ENCODE results near the gene PASD1. TPM values are rescaled to one million over a fixed set of nuclear protein-coding genes. Genes with fewer than 3 reads are reported as not detected.
A peak's percentile ranks its signal among the peaks of the same experiment; 100 is the strongest.
"Not testable (repeated sequence)": the region's sequence is repeated elsewhere in the genome, so short reads cannot be mapped to it uniquely, and the experiment has no call there.

Gene PASD1
- total and polyA plus RNA-seq, 8 donors = 0.04 to 0.20 (median 0.09) TPM; not detected in 3

DNA sequence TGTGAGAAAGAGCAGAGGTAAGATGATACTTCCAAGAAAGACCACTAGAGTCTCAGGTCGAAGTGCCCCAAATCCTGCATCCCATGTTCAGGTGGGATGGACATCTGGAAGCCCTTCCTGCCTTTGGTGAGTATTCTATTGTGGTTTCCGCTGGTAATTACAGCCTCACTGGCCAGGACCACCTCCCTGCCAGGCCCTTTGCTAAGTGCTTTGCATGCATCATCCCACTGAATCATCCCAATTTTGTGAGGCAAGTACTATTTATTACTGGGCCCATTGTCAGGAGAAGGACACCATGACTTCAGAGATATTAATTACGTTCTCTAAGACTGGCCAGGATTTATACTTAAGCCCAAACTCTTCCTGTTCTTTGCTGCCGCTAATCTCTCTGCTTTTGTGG lies 10.7 kb upstream of the PASD1 start:
- H3K36me3 ChIP-seq = no peaks in the 10 kb centered on the region
- TF ChIP-seq, protein P1, sequence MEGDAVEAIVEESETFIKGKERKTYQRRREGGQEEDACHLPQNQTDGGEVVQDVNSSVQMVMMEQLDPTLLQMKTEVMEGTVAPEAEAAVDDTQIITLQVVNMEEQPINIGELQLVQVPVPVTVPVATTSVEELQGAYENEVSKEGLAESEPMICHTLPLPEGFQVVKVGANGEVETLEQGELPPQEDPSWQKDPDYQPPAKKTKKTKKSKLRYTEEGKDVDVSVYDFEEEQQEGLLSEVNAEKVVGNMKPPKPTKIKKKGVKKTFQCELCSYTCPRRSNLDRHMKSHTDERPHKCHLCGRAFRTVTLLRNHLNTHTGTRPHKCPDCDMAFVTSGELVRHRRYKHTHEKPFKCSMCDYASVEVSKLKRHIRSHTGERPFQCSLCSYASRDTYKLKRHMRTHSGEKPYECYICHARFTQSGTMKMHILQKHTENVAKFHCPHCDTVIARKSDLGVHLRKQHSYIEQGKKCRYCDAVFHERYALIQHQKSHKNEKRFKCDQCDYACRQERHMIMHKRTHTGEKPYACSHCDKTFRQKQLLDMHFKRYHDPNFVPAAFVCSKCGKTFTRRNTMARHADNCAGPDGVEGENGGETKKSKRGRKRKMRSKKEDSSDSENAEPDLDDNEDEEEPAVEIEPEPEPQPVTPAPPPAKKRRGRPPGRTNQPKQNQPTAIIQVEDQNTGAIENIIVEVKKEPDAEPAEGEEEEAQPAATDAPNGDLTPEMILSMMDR (IDR thresholded peaks at IDR 0.05) = no peak
- DNase-seq = no peak
- no peaks in the 10 kb centered on the region for H3K4me1 ChIP-seq
- H3K27ac ChIP-seq = no peak overlapping the region
- H3K9me3 ChIP-seq = no peaks in the 10 kb centered on the region
- ATAC-seq = no peak
- no peak overlapping the region for H3K4me3 ChIP-seq
- H3K27me3 ChIP-seq = no peaks in the 10 kb centered on the region
- intact Hi-C loops (cut with DNase I) = no loop called here

DNA sequence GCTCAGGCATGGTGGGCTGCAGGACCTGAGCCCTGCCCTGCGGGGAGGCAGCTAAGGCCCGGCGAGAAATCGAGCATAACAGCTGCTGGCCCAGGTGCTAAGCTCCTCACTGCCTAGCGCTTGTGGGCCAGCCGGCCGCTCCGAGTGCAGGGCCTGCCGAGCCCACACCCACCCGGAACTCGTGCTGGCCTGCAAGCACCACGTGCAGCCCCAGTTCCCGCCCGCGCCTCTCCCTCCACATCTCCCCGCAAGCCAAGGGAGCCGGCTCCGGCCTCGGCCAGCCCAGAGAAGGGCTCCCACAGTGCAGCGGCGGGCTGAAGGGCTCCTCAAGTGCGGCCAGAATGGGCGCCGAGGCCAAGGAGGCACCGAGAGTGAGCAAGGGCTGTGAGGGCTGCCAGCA lies 8.2 kb upstream of the PASD1 start:
- ATAC-seq; H3K4me1 ChIP-seq; H3K36me3 ChIP-seq; H3K27me3 ChIP-seq; H3K27ac ChIP-seq; H3K4me3 ChIP-seq; H3K9me3 ChIP-seq; intact Hi-C loops (cut with DNase I): not testable (repeated sequence)
- DNase-seq = peak in 1 of 4 donors; percentile 39

DNA sequence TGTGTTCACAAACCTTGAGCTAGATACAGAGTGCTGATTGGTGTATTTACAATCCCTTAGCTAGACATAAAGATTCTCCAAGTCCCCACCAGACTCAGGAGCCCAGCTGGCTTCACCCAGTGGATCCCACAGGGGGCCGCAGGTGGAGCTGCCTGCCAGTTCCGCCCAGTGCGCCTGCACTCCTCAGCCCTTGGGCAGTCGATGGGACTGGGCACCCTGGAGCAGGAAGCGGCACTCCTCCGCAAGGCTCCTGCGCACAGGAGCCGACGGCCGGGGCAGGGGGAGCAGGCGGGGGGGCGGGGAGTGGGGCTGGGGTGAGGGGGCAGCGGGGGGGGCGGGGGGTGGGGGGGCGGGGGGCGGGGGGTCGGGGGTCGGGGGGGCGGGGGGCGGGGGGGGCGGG lies 990 bp upstream of the PASD1 start:
- H3K27ac ChIP-seq; H3K27me3 ChIP-seq; H3K9me3 ChIP-seq; DNase-seq; intact Hi-C loops (cut with DNase I); ATAC-seq; H3K4me1 ChIP-seq; H3K36me3 ChIP-seq; H3K4me3 ChIP-seq: not testable (repeated sequence)

DNA sequence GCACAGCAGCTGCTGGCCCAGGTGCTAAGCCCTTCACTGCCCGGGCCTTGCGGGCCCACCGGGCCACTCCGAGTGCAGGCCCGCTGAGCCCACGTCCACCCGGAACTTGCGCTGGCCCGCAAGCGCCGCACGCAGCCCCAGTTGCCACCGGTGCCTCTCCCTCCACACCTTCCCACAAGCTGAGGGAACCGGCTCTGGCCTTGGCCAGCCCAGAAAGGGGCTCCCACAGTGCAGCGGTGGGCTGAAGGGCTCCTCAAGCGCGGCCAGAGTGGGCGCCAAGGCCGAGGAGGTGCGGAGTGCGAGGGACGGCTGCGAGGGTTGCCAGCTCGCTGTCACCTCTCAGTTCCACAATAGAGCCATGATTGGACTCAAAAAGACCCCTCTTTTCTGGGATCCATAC lies 472 bp upstream of the PASD1 start:
- H3K27me3 ChIP-seq; H3K36me3 ChIP-seq; H3K4me1 ChIP-seq; H3K27ac ChIP-seq; DNase-seq; ATAC-seq; intact Hi-C loops (cut with DNase I); H3K9me3 ChIP-seq; H3K4me3 ChIP-seq: not testable (repeated sequence)

DNA sequence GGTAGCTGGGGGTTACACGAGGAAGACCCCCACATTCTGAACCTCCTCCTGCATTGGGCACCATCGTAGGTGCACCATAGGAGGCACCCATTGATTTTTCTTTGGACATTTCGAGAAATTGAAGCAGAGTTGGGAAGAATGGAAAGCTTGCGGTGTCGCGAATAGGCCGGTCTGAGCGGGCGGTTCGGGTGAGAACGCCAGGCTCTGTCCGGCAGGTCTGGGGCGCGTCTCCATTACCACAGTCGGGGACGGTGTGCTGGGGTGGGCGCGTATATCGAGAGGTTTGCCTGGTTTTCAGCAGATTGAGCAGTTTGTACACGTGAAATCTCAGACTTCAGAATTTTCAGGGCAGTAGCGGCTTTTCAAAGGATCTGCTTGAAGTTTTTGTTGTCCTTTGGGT lies 560 bp downstream of the PASD1 start:
- TF ChIP-seq, protein P1 (IDR thresholded peaks at IDR 0.05) = no peak
- H3K4me1 ChIP-seq = no peaks in the 10 kb centered on the region
- ATAC-seq (no peak), DNase-seq (no peak)
- H3K27ac ChIP-seq = no peak overlapping the region
- H3K4me3 ChIP-seq = no peak overlapping the region
- intact Hi-C loops (cut with DNase I) = no loop called here
- no peaks in the 10 kb centered on the region for H3K9me3 ChIP-seq
- H3K36me3 ChIP-seq = no peaks in the 10 kb centered on the region
- no peaks in the 10 kb centered on the region for H3K27me3 ChIP-seq

DNA sequence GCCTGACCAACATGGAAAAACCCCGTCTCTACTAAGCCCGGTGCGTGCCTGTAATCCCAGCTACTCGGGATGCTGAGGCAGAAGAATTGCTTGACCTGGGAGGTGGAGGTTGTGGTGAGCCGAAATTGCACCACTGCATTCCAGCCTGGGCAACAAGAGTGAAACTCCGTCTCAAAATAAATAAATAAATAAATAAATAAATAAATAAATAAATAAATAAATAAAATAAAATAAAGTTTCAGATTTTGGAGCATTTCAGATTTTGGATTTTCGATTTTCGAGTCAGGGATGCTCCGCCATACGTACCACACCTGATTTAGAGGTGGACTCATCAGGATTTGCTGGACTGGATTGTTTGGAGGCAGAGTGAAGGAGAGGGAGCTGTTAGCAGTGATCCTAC lies 3.4 kb downstream of the PASD1 start:
- DNase-seq; H3K9me3 ChIP-seq; H3K4me1 ChIP-seq; H3K36me3 ChIP-seq; H3K4me3 ChIP-seq; ATAC-seq; intact Hi-C loops (cut with DNase I); H3K27me3 ChIP-seq; H3K27ac ChIP-seq: not testable (repeated sequence)

DNA sequence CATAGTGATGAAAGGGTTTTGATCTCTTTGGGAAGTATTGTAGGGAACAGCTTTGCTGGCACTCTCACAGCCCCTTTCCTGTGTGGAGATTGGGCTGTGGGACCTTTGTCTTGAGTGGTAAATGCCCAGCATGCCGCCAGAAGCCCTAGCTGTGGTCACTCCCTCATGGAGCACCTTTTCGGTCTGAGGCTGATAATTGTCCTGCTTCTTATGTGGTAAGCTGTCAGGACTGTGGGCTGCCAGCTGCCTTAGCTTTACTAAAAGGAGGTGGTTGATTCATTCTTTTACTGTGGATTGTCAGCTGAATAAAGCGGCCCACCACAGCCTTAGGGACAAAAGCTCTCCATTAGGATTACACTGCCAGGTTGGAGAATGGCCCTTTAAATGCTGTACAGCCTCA lies 7.1 kb downstream of the PASD1 start:
- no peaks in the 10 kb centered on the region for H3K27me3 ChIP-seq
- no peaks in the 10 kb centered on the region for H3K36me3 ChIP-seq
- H3K9me3 ChIP-seq = no peaks in the 10 kb centered on the region
- H3K4me1 ChIP-seq = no peaks in the 10 kb centered on the region
- TF ChIP-seq, protein P1 (IDR thresholded peaks at IDR 0.05) = no peak
- intact Hi-C loops (cut with DNase I) = no loop called here
- no peak overlapping the region for H3K4me3 ChIP-seq
- H3K27ac ChIP-seq = no peak overlapping the region
- DNase-seq (no peak), ATAC-seq (no peak)

DNA sequence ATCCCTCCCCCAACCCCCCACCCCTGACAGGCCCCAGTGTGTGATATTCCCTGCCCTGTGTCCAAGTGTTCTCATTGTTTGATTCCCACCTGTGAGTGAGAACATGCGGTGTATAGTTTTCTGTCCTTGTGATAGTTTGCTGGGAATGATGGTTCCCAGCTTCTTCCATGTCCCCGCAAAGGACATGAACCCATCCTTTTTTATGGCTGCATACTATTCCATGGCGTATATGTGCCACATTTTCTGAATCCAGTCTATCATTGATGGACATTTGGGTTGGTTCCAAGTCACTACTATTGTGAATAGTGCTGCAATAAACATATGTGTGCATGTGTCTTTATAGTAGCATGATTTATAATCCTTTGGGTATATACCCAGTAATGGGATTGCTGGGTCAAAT lies 29.9 kb downstream of the PASD1 start:
- H3K27me3 ChIP-seq; H3K27ac ChIP-seq; H3K9me3 ChIP-seq; H3K4me1 ChIP-seq; intact Hi-C loops (cut with DNase I); H3K4me3 ChIP-seq; DNase-seq; H3K36me3 ChIP-seq; ATAC-seq: not testable (repeated sequence)

All from left lung (tissue), 10 donors.